Fibroblast of peridontal ligament (primary cell): ENCODE data around the gene MACF1.
A peak's percentile ranks its signal among the peaks of the same experiment; 100 is the strongest.
"Not testable (repeated sequence)": the region's sequence is repeated elsewhere in the genome, so short reads cannot be mapped to it uniquely, and the experiment has no call there.

Source experiments
- DNase-seq: peaks from one replicate; pipeline ENCODE4 v3.0.0-alpha.2; 2010; ENCODE audit errors: extremely low read depth

The MACF1 gene

GRCh38 chr1:39177706-39178105, 26.8 kb upstream of the MACF1 start:
- DNase-seq: no peak

- peak; percentile 41 for DNase-seq
These were observed 25.7 kb upstream of the MACF1 start for GRCh38 chr1:39178541-39179431.

GRCh38 chr1:39181311-39181710, 23.2 kb upstream of the MACF1 start:
- DNase-seq: no peak

GRCh38 chr1:39182804-39183203, 21.7 kb upstream of the MACF1 start:
- DNase-seq: no peak

- DNase-seq: peak; percentile 42
These were observed 20.8 kb upstream of the MACF1 start for GRCh38 chr1:39183503-39184353.

GRCh38 chr1:39184354-39184818, 20.1 kb upstream of the MACF1 start:
- no peak for DNase-seq

GRCh38 chr1:39187275-39188046, 17.0 kb upstream of the MACF1 start:
- DNase-seq: no peak

- peak; percentile 69 for DNase-seq
These were observed 14.9 kb upstream of the MACF1 start for GRCh38 chr1:39189592-39190041.

- DNase-seq: no peak
These were observed 14.4 kb upstream of the MACF1 start for GRCh38 chr1:39190096-39190495.

- no peak for DNase-seq
These were observed 10.0 kb upstream of the MACF1 start for GRCh38 chr1:39194398-39195051.

GRCh38 chr1:39195166-39196111, 9.1 kb upstream of the MACF1 start:
- peak; percentile 45 for DNase-seq

GRCh38 chr1:39196244-39197215, 8.0 kb upstream of the MACF1 start:
- DNase-seq: peak; percentile 48

- no peak for DNase-seq
These were observed 4.9 kb upstream of the MACF1 start for GRCh38 chr1:39199593-39199992.

- DNase-seq: peak; percentile 75
These were observed 746 bp downstream of the MACF1 start for GRCh38 chr1:39205102-39205780.

- DNase-seq: no peak
These were observed 1.4 kb downstream of the MACF1 start for GRCh38 chr1:39205781-39206464.

GRCh38 chr1:39208360-39208759, 3.9 kb downstream of the MACF1 start:
- not testable (repeated sequence) for DNase-seq

GRCh38 chr1:39210649-39211048, 6.2 kb downstream of the MACF1 start:
- DNase-seq: no peak

- no peak for DNase-seq
These were observed 8.0 kb downstream of the MACF1 start for GRCh38 chr1:39212499-39212898.
